Measurements from ENCODE around the gene MAP2K5.

DNA sequence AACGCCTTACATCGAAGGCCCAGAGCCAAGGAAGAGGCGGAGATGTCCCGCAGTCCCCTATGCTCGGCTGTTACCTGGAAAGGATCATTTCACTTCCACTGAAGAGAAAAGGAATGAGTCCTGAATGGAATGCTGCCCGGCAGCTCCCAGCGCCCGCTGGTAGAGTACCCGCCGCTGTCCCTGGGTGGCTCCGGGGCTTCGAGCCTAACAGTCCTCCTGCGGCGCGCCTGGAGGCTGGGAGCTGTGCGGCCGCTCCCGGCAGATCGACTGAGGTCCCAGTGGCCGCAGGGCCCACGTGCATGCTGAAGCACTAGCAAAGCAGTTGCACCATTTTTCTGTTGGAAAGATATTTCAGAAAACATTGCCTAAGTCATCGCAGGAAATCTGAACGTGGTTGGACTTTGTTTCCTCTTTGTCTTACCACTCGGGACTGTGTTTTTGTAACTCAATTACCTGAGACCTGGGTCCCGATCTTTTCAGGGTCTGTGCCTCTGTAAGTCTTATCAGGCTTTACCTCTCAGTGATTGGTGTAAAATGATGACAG is 296.4 kb downstream of the MAP2K5 start:
- TF ChIP-seq, protein P1, sequence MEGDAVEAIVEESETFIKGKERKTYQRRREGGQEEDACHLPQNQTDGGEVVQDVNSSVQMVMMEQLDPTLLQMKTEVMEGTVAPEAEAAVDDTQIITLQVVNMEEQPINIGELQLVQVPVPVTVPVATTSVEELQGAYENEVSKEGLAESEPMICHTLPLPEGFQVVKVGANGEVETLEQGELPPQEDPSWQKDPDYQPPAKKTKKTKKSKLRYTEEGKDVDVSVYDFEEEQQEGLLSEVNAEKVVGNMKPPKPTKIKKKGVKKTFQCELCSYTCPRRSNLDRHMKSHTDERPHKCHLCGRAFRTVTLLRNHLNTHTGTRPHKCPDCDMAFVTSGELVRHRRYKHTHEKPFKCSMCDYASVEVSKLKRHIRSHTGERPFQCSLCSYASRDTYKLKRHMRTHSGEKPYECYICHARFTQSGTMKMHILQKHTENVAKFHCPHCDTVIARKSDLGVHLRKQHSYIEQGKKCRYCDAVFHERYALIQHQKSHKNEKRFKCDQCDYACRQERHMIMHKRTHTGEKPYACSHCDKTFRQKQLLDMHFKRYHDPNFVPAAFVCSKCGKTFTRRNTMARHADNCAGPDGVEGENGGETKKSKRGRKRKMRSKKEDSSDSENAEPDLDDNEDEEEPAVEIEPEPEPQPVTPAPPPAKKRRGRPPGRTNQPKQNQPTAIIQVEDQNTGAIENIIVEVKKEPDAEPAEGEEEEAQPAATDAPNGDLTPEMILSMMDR (IDR thresholded peaks at IDR 0.05): peak in 3 of 5 experiments; percentile 15 to 43 (median 41)
- TF ChIP-seq POLR2A (IDR thresholded peaks at IDR 0.05): no peak

All from tibial nerve (tissue), 3 donors.